Fibroblast of mammary gland (primary cell): ENCODE results near the gene ORAI2.

Experiments
- DNase-seq: peaks from one replicate; pipeline ENCODE4 v3.0.0-alpha.2; 2010; ENCODE audit warnings: low read depth
- H3K4me3 ChIP-seq: 2 replicates; pipeline ENCODE4 v1.5.1; 2011; ENCODE audit warnings: low read depth, mild to moderate bottlenecking, low read length, moderate library complexity; ENCODE audit not compliant: control insufficient read depth
- CTCF ChIP-seq: conservative IDR thresholded peaks from 2 replicates; pipeline ENCODE4 v1.5.1; 2011; ENCODE audit warnings: low read depth, low read length, inconsistent platforms; ENCODE audit not compliant: control insufficient read depth, insufficient read depth

ORAI2 gene

GRCh38 chr7:102445674-102446071 lies 12.3 kb downstream of the ORAI2 start:
- no peak overlapping the region for H3K4me3 ChIP-seq
- DNase-seq = no peak
- no peak for TF ChIP-seq CTCF

DNA sequence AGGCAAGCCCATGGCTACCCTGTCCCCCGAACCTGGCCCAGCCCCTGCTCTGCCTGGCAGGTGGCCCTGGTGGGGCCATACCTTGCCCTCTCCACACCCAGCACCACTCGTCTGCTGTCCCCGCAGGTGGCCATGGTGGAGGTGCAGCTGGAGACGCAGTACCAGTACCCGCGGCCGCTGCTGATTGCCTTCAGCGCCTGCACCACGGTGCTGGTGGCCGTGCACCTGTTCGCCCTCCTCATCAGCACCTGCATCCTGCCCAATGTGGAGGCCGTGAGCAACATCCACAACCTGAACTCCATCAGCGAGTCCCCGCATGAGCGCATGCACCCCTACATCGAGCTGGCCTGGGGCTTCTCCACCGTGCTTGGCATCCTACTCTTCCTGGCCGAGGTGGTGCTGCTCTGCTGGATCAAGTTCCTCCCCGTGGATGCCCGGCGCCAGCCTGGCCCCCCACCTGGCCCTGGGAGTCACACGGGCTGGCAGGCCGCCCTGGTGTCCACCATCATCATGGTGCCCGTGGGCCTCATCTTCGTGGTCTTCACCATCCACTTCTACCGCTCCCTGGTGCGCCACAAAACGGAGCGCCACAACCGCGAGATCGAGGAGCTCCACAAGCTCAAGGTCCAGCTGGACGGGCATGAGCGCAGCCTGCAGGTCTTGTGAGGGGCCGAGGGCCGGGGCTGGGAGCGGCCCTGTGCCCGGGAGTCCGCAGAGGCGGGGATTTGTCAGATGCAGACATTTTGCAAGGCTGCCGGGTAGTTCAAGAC lies 13.2 kb downstream of the ORAI2 start:
- no peak for DNase-seq
- H3K4me3 ChIP-seq = no peak overlapping the region
- TF ChIP-seq CTCF = no peak

DNA sequence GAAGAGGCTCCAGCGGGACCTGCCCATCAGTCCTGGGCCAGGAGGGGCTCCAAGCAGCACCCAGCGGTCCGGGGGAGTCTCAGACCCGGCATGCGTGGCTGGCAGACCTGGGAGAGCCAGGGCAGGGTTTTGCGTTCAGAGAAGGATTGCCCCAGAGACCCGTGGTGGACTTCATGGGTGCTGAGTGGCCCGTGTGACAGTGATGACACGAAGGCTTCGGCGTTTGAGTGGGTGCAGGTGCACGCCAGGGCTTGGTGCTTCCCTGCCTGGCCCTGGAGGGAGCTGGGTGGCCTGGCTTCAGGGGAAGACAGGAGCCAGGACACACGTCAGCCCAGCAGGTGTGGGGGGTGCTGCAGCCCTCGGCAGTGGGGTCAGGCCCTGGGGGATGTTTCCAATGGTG lies 13.9 kb downstream of the ORAI2 start:
- no peak overlapping the region for H3K4me3 ChIP-seq
- no peak for TF ChIP-seq CTCF
- no peak for DNase-seq

- no peak for DNase-seq
- no peak overlapping the region for H3K4me3 ChIP-seq
- TF ChIP-seq CTCF = no peak
Measured at GRCh38 chr7:102449136-102449535, 15.8 kb downstream of the ORAI2 start.

DNA sequence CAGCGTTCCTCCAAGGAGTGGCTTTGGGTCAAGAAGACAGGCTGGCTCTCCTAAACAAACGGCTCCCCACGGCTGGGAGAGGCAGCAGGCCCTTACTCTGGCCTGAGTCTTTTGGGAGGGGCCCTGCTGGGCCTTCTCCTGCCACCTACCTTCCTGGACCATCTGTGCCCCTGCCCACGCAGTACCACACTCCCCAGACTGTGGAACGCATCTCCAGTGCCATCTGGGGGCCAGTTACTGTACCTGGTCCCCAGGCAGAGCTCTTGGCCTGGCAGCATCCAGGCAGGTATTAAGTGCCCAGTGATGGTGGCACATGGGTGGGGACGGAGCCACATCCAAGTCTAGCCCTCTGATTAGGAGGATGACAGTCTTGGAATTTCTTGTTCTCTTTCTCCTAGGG lies 16.9 kb downstream of the ORAI2 start:
- TF ChIP-seq CTCF = peak; percentile 7
- no peak for DNase-seq
- H3K4me3 ChIP-seq = no peak overlapping the region

DNA sequence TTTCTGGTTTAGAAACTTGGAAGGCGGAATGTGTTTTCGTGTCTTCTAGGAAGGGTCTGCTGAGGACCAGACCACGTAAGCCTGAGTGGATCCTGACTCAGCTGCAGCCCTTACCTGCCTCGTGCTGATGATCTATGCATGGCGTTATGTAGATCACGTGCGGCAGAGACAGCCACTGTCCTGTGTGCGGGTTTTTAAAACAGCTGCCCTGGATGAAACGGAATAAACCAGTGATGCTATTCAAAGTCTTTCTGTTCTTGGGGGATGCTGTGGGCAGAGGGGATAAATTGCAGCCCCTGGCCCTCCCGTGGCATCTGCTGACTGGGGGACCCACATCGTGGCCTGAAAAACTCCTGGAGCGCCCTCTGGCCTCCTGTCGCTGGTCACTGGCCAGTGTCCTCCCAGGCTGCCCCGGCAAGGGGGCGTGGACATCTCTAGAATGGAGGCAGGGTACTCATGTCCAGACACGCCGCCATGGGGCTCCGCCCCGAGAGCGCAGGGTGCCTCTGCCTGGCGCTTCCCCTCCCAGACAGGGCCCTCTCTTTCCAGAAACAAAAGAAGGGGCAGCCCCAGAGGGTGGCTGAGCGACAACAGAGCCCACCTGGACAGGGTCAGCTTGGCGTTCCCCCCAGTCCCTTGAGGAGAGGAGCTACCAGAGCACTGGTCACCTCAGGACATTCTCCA lies 18.1 kb downstream of the ORAI2 start:
- peak; percentile 35 for DNase-seq
- TF ChIP-seq CTCF = no peak
- H3K4me3 ChIP-seq = no peak overlapping the region

- no peak overlapping the region for H3K4me3 ChIP-seq
- DNase-seq = no peak
- TF ChIP-seq CTCF = no peak
Measured at GRCh38 chr7:102452451-102452850, 19.1 kb downstream of the ORAI2 start.
